ENCODE results near the gene ZNF638.
"Not testable (repeated sequence)": the region's sequence is repeated elsewhere in the genome, so short reads cannot be mapped to it uniquely, and the experiment has no call there.

ZNF638 gene

DNA sequence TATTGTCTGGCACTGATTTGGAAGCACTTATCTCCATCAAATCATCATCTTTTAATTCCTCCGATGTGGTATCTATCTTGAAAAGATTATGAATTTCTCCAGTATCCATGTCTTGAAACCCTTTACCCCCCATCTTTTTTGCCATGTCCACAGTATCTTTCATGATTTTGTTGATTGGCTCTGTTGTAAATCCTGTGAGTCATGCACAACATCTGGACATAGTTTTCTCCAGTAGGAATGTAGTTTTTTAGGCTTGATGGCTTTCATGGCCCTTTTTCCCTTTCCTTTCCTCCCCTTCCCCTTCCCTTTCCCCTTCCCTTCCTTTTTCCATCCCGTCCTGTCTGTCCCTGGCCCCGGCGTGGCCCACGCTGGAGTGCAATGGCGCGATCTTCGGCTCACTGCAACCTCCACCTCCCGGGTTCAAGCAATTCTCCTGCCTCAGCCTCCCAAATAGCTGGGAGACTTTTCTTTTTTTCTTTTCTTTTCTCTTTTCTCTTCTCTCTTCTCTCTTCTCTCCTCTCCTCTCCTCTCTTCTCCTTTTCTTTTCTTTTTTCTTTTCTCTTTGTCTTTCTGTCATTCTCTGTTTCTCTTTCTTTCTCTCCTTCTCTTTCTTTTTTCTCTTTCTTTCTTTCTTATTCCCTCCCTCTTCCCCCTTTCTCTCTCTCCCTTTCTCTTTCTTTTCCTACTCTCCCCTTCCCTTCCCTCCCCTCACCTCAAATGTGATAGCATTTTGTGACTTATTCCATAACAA, 18.4 kb upstream of the ZNF638 start:
- Histone ChIP-seq H3K27ac (ENCODE audit: low read length) (no peak overlapping the region), H3K9me3 (ENCODE audit: control insufficient read depth in 1 of 2, low read length in 2 of 2) (peaks cover 0 to 4% of the 10 kb centered on the region in 2 donors), H3K4me1 (ENCODE audit: control insufficient read depth in 1 of 2, insufficient read depth in 2 of 2, low read length in 2 of 2) (no peaks in the 10 kb centered on the region), H3K4me3 (ENCODE audit: low read depth in 1 of 2, low read length in 2 of 2) (no peak overlapping the region), H3K36me3 (ENCODE audit: control insufficient read depth in 1 of 2, insufficient read depth in 2 of 2, low read length in 2 of 2) (no peaks in the 10 kb centered on the region), H3K27me3 (ENCODE audit: low read depth, low read length) (no peaks in the 10 kb centered on the region)

GRCh38 chr2:71317060-71317459, 14.5 kb upstream of the ZNF638 start:
- H3K27me3 ChIP-seq (ENCODE audit: low read depth, low read length), result no peaks in the 10 kb centered on the region
- H3K4me3 ChIP-seq (ENCODE audit: low read depth in 1 of 2, low read length in 2 of 2), result no peak overlapping the region
- H3K4me1 ChIP-seq (ENCODE audit: control insufficient read depth in 1 of 2, insufficient read depth in 2 of 2, low read length in 2 of 2), result no peaks in the 10 kb centered on the region
- H3K36me3 ChIP-seq (ENCODE audit: control insufficient read depth in 1 of 2, insufficient read depth in 2 of 2, low read length in 2 of 2), result no peaks in the 10 kb centered on the region
- H3K27ac ChIP-seq (ENCODE audit: low read length), result no peak overlapping the region
- peaks cover 0 to 15% of the 10 kb centered on the region in 2 donors for H3K9me3 ChIP-seq (ENCODE audit: control insufficient read depth in 1 of 2, low read length in 2 of 2)

GRCh38 chr2:71317900-71318299, 13.7 kb upstream of the ZNF638 start:
- not testable (repeated sequence) for H3K27me3 ChIP-seq (ENCODE audit: low read depth, low read length); H3K4me3 ChIP-seq (ENCODE audit: low read depth in 1 of 2, low read length in 2 of 2); H3K4me1 ChIP-seq (ENCODE audit: control insufficient read depth in 1 of 2, insufficient read depth in 2 of 2, low read length in 2 of 2); H3K27ac ChIP-seq (ENCODE audit: low read length); H3K36me3 ChIP-seq (ENCODE audit: control insufficient read depth in 1 of 2, insufficient read depth in 2 of 2, low read length in 2 of 2)
- peaks cover 0 to 17% of the 10 kb centered on the region in 2 donors for H3K9me3 ChIP-seq (ENCODE audit: control insufficient read depth in 1 of 2, low read length in 2 of 2)

- Histone ChIP-seq H3K4me1 (ENCODE audit: control insufficient read depth in 1 of 2, insufficient read depth in 2 of 2, low read length in 2 of 2) (no peaks in the 10 kb centered on the region), H3K9me3 (ENCODE audit: control insufficient read depth in 1 of 2, low read length in 2 of 2) (peaks cover 0 to 13% of the 10 kb centered on the region in 2 donors), H3K36me3 (ENCODE audit: control insufficient read depth in 1 of 2, insufficient read depth in 2 of 2, low read length in 2 of 2) (no peaks in the 10 kb centered on the region), H3K27ac (ENCODE audit: low read length) (no peak overlapping the region), H3K4me3 (ENCODE audit: low read depth in 1 of 2, low read length in 2 of 2) (no peak overlapping the region), H3K27me3 (ENCODE audit: low read depth, low read length) (no peaks in the 10 kb centered on the region)
Measured at GRCh38 chr2:71323386-71323785, 8.2 kb upstream of the ZNF638 start.

DNA sequence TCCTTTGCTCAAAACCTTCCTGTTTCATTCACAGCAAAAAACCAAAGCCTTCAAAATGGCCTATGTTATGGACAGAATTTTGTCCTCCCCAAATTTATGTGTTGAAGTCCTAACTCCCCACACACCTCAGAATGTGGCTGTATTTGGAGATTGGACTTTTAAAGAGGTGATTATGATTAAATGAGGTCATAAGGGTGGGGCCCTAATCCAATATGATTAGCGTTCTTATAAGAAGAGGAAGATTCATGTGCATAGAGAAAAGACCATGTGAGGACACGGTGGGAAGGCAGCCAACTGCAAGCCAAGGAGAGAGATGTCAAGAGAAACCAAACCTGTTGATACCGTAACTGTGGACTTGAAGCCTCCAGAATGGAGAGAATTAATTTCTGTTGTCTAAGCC, 4.6 kb upstream of the ZNF638 start:
- no peaks in the 10 kb centered on the region for H3K4me1 ChIP-seq (ENCODE audit: control insufficient read depth in 1 of 2, insufficient read depth in 2 of 2, low read length in 2 of 2)
- H3K27ac ChIP-seq (ENCODE audit: low read length), result no peak overlapping the region
- H3K4me3 ChIP-seq (ENCODE audit: low read depth in 1 of 2, low read length in 2 of 2), result no peak overlapping the region
- H3K9me3 ChIP-seq (ENCODE audit: control insufficient read depth in 1 of 2, low read length in 2 of 2), result peaks cover 0 to 2% of the 10 kb centered on the region in 2 donors
- H3K36me3 ChIP-seq (ENCODE audit: control insufficient read depth in 1 of 2, insufficient read depth in 2 of 2, low read length in 2 of 2), result no peaks in the 10 kb centered on the region
- no peaks in the 10 kb centered on the region for H3K27me3 ChIP-seq (ENCODE audit: low read depth, low read length)

DNA sequence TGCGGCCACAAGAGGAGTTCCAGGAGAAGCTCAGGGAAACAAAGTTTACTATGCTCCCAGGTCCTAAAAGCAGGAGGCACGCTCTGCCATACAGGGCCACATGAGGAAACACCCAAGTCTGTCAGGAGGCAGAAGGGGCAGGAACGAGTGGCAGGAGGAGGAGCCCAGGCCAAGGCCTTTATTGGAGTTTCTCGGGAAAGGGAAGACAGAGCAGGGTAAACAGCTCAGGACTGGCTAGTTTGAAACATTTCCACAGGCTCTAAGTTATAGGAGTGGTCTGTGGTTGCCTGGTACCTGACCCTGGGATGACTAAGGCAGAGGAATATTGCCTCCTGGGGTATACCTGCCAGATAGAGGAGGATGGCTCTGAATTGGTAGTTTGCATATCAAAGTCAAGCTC, 3.7 kb upstream of the ZNF638 start:
- no peak overlapping the region for H3K27ac ChIP-seq (ENCODE audit: low read length)
- H3K9me3 ChIP-seq (ENCODE audit: control insufficient read depth in 1 of 2, low read length in 2 of 2), result no peaks in the 10 kb centered on the region
- H3K4me1 ChIP-seq (ENCODE audit: control insufficient read depth in 1 of 2, insufficient read depth in 2 of 2, low read length in 2 of 2), result peaks cover 0 to 2% of the 10 kb centered on the region in 2 donors
- H3K27me3 ChIP-seq (ENCODE audit: low read depth, low read length), result no peaks in the 10 kb centered on the region
- no peaks in the 10 kb centered on the region for H3K36me3 ChIP-seq (ENCODE audit: control insufficient read depth in 1 of 2, insufficient read depth in 2 of 2, low read length in 2 of 2)
- no peak overlapping the region for H3K4me3 ChIP-seq (ENCODE audit: low read depth in 1 of 2, low read length in 2 of 2)

- Histone ChIP-seq H3K36me3 (ENCODE audit: control insufficient read depth in 1 of 2, insufficient read depth in 2 of 2, low read length in 2 of 2) (peaks cover 0 to 3% of the 10 kb centered on the region in 2 donors), H3K4me3 (ENCODE audit: low read depth in 1 of 2, low read length in 2 of 2) (no peak overlapping the region), H3K9me3 (ENCODE audit: control insufficient read depth in 1 of 2, low read length in 2 of 2) (no peaks in the 10 kb centered on the region), H3K4me1 (ENCODE audit: control insufficient read depth in 1 of 2, insufficient read depth in 2 of 2, low read length in 2 of 2) (peaks cover 16 to 18% of the 10 kb centered on the region in 2 donors), H3K27me3 (ENCODE audit: low read depth, low read length) (no peaks in the 10 kb centered on the region), H3K27ac (ENCODE audit: low read length) (no peak overlapping the region)
Measured at GRCh38 chr2:71330155-71330554, 1.4 kb upstream of the ZNF638 start.

DNA sequence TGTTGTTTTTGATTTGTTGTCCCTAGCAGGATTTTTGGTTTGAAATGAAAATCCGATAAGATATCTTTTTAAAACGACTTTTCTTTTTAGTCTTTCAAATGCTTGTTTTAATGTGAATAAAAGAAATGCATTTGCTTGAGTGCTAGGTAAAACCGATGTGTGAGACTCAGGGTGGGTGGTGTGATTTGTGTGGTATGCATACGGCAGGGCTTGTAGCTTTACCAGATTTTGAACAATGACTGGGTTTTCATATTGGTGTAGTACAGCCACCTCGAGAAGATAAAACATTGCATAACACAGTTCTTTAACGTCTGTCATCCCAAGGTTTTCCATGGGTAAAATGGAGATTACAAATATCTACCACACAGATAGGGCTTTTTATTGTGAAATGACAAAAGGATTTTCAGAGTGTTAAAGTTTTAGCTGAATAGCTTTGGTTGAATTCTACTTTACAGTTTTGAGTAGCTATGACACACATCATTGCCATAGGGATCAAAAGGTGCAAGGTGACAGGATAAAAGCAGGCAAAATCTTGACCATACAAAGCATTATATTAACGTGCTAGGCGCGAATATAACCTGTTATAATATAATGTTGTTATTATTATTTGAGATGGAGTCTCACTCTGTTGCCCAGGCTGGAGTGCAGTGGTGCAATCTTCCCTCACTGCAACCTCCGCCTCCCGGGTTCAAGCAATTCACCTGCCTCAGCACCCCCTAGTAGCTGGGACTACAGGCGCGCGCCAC, 824 bp upstream of the ZNF638 start:
- peaks cover 0 to 3% of the 10 kb centered on the region in 2 donors for H3K36me3 ChIP-seq (ENCODE audit: control insufficient read depth in 1 of 2, insufficient read depth in 2 of 2, low read length in 2 of 2)
- H3K4me1 ChIP-seq (ENCODE audit: control insufficient read depth in 1 of 2, insufficient read depth in 2 of 2, low read length in 2 of 2), result peaks cover 16 to 19% of the 10 kb centered on the region in 2 donors
- H3K27ac ChIP-seq (ENCODE audit: low read length), result no peak overlapping the region
- no peaks in the 10 kb centered on the region for H3K9me3 ChIP-seq (ENCODE audit: control insufficient read depth in 1 of 2, low read length in 2 of 2)
- peak overlapping the region; percentile 33 to 96 for H3K4me3 ChIP-seq (ENCODE audit: low read depth in 1 of 2, low read length in 2 of 2)
- no peaks in the 10 kb centered on the region for H3K27me3 ChIP-seq (ENCODE audit: low read depth, low read length)

DNA sequence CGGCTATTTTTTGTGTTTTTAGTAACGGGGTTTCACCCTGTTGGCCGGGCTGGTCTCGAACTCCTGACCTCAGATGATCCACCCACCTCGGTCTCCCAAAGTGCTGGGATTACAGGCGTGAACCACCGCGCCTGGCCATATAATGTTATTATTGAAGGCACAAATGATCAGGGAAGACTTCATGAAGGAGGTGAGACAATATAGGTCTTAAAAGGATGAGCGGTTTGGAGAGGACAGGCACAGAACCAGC, 326 bp upstream of the ZNF638 start:
- H3K36me3 ChIP-seq (ENCODE audit: control insufficient read depth in 1 of 2, insufficient read depth in 2 of 2, low read length in 2 of 2); H3K9me3 ChIP-seq (ENCODE audit: control insufficient read depth in 1 of 2, low read length in 2 of 2); H3K27ac ChIP-seq (ENCODE audit: low read length); H3K27me3 ChIP-seq (ENCODE audit: low read depth, low read length): not testable (repeated sequence)
- Histone ChIP-seq H3K4me1 (ENCODE audit: control insufficient read depth in 1 of 2, insufficient read depth in 2 of 2, low read length in 2 of 2) (peaks cover 16 to 23% of the 10 kb centered on the region in 2 donors), H3K4me3 (ENCODE audit: low read depth in 1 of 2, low read length in 2 of 2) (peak overlapping the region; percentile 33 to 96)

DNA sequence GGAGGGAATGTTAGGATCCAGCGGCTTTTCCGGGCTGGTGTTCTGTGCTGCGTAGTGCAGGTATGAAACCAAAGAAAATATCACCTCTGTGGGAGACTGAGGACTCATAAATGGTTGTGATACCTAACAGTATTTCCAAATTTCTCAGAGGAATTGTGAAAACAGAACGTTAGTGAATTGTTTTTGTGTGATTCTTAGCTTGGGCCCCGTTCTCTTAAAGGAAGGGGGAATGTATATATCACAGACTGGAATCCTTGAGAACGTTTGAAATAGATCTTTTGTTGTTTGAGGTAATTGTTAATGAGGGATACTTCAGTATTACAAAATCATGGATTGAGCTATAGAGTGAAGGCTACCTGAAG, 834 bp downstream of the ZNF638 start:
- peak overlapping the region; percentile 97 for H3K27ac ChIP-seq (ENCODE audit: low read length)
- H3K27me3 ChIP-seq (ENCODE audit: low read depth, low read length), result no peaks in the 10 kb centered on the region
- H3K36me3 ChIP-seq (ENCODE audit: control insufficient read depth in 1 of 2, insufficient read depth in 2 of 2, low read length in 2 of 2), result peaks cover 0 to 3% of the 10 kb centered on the region in 2 donors
- no peaks in the 10 kb centered on the region for H3K9me3 ChIP-seq (ENCODE audit: control insufficient read depth in 1 of 2, low read length in 2 of 2)
- peak overlapping the region; percentile 87 to 96 for H3K4me3 ChIP-seq (ENCODE audit: low read depth in 1 of 2, low read length in 2 of 2)
- H3K4me1 ChIP-seq (ENCODE audit: control insufficient read depth in 1 of 2, insufficient read depth in 2 of 2, low read length in 2 of 2), result peaks cover 18 to 35% of the 10 kb centered on the region in 2 donors

- Histone ChIP-seq H3K27ac (ENCODE audit: low read length) (peak overlapping the region; percentile 97), H3K4me1 (ENCODE audit: control insufficient read depth in 1 of 2, insufficient read depth in 2 of 2, low read length in 2 of 2) (peaks cover 18 to 47% of the 10 kb centered on the region in 2 donors), H3K9me3 (ENCODE audit: control insufficient read depth in 1 of 2, low read length in 2 of 2) (no peaks in the 10 kb centered on the region), H3K36me3 (ENCODE audit: control insufficient read depth in 1 of 2, insufficient read depth in 2 of 2, low read length in 2 of 2) (peaks cover 0 to 3% of the 10 kb centered on the region in 2 donors), H3K27me3 (ENCODE audit: low read depth, low read length) (no peaks in the 10 kb centered on the region), H3K4me3 (ENCODE audit: low read depth in 1 of 2, low read length in 2 of 2) (peak overlapping the region; percentile 87 to 96)
Measured at GRCh38 chr2:71333619-71334018, 2.0 kb downstream of the ZNF638 start.

Data from muscle layer of duodenum (tissue), 2 donors.